ENCODE measurements around the gene TUBGCP6.

DNA sequence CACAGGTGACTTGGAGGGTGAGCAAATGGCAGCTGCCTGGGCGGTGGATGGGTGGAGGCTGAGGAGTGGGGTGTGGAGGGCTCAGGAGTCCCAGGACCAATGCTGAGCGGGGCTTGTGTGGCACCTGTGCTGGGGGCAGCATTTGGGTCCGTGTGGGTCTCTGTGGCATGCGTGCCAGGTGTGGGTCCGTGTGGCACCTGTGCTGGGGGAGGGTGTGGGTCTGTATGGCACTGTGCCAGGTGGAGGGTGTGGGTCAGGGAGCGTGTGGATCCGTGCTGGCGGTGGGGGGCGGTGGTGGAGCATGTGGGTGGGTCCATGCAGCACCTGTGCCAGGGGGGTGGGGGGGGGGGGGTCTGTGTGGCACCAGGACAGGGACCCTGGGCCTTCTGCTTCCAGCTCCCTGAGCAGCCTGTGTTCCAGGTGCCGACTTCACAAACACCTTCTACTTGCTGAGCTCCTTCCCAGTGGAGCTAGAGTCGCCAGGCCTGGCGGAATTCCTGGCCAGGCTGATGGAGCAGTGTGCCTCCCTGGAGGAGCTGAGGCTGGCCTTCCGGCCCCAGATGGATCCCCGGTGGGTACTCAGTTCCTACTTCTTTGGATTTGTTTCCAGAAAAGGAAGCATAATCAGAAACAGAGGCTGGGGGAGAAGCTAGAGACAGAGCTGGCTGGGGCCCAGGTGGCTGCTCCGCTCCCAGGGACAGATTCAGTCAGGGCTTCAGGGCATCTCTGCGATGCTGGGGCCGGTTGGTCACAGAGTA is 29.3 kb downstream of the TUBGCP6 start:
- TF ChIP-seq POLR2AphosphoS5 (IDR thresholded peaks at IDR 0.05; ENCODE audit: borderline replicate concordance, low read depth, low read length) (no peak), EZH2 (IDR thresholded peaks at IDR 0.05) (no peak)
